Right ventricle myocardium inferior (tissue), 1 donor: ENCODE results near the gene PPL. TPM values are rescaled to one million over a fixed set of nuclear protein-coding genes. Genes with fewer than 3 reads are reported as not detected.

Experiments used
- ATAC-seq: fragments of 200-7000 bp; cut with Tn5 transposase; one replicate; pipeline ENCODE4 v1.9.1; 2020; ENCODE audit warnings: mild to moderate bottlenecking, moderate library complexity
- DNase-seq: peaks from one replicate; pipeline ENCODE4 v3.0.0; 2021; ENCODE audit errors: missing footprints
- intact Hi-C: fragments of 100-400 bp; cut with DNase I; formaldehyde crosslinking; loops from one replicate; pipeline ENCODE4 v1.11.0; 2022
- total RNA-seq: library from RNA; stranded (reverse); fragmentation: NEBNext Ultra II Directional; extraction: Animal tissue kit (Norgen Biotek cat#: 25700); gene quantifications from one replicate; pipeline ENCODE4 v1.2.1, GENCODE V29; 2021
- donor health status: DM: no; HTN: yes; CAD: no; lungs with severe emphysema.

The PPL gene
- total RNA-seq, 1 donor from 2014 or later, result 20.2 TPM

GRCh38 chr16:4855804-4856203, 81.1 kb downstream of the PPL start:
- DNase-seq (no peak), ATAC-seq (no peak)
- intact Hi-C loops, result loop anchor here (10.0 kb wide), 1 partner anchor 121 kb away; the partner anchor contains the start of genes ANKS3 and DNAAF8

GRCh38 chr16:4855371-4855770, 81.6 kb downstream of the PPL start:
- ATAC-seq, result no peak
- DNase-seq, result no peak
- intact Hi-C loops, result loop anchor here (10.0 kb wide), 1 partner anchor 121 kb away; the partner anchor contains the start of genes ANKS3 and DNAAF8

- DNase-seq (no peak), ATAC-seq (no peak)
- intact Hi-C loops, result loop anchor here (10.0 kb wide), 1 partner anchor 118 kb away; the partner anchor contains the start of genes ANKS3 and DNAAF8
These were observed 84.6 kb downstream of the PPL start for GRCh38 chr16:4852221-4852872.

- intact Hi-C loops, result loop anchor here (10.0 kb wide), 1 partner anchor 115 kb away; the partner anchor contains the start of genes ANKS3 and DNAAF8
- no peak for DNase-seq
- no peak for ATAC-seq
These were observed 86.7 kb downstream of the PPL start for GRCh38 chr16:4850211-4850610.

GRCh38 chr16:4847774-4848587, 89.0 kb downstream of the PPL start:
- intact Hi-C loops, result loop anchor here (2.0 to 5.0 kb wide), 3 partner anchors 17 to 109 kb away; partner anchors contain the start of genes ROGDI and SEC14L5
- peak; percentile 21 for ATAC-seq
- DNase-seq, result peak; percentile 80

GRCh38 chr16:4846901-4847773, 89.8 kb downstream of the PPL start, which contains the start of the genes GLYR1 and UBN1:
Gene GLYR1, minus strand, starts transcription at chr16:4847288. Its CDS starts 23 bp downstream, at chr16:4847265.
Gene UBN1, plus strand, starts transcription at chr16:4847481. Its CDS starts 5,437 bp downstream, at chr16:4852918.
- DNase-seq (peak; percentile 100), ATAC-seq (peak; percentile 98)
- intact Hi-C loops, result loop anchor here (2.0 to 5.0 kb wide), 3 partner anchors 16 to 110 kb away; partner anchors contain the start of genes ROGDI and SEC14L5

- intact Hi-C loops, result loop anchor here (2.0 to 5.0 kb wide), 3 partner anchors 16 to 111 kb away; partner anchors contain the start of genes ROGDI and SEC14L5
- DNase-seq (peak; percentile 78), ATAC-seq (peak; percentile 24)
These were observed 90.4 kb downstream of the PPL start for GRCh38 chr16:4846503-4846900.

GRCh38 chr16:4840984-4841383, 96.0 kb downstream of the PPL start:
- no peak for ATAC-seq
- DNase-seq, result no peak
- intact Hi-C loops, result no loop called here

- no peak for DNase-seq
- no peak for ATAC-seq
- intact Hi-C loops, result no loop called here
These were observed 97.0 kb downstream of the PPL start for GRCh38 chr16:4839942-4840341.

GRCh38 chr16:4837733-4838501, 99.0 kb downstream of the PPL start:
- intact Hi-C loops, result no loop called here
- DNase-seq (no peak), ATAC-seq (no peak)

GRCh38 chr16:4836727-4837126, 100.2 kb downstream of the PPL start:
- no peak for DNase-seq
- no peak for ATAC-seq
- intact Hi-C loops, result no loop called here

GRCh38 chr16:4833584-4833983, 103.4 kb downstream of the PPL start:
- ATAC-seq, result no peak
- no peak for DNase-seq
- intact Hi-C loops, result no loop called here

- intact Hi-C loops, result no loop called here
- no peak for DNase-seq
- no peak for ATAC-seq
These were observed 104.1 kb downstream of the PPL start for GRCh38 chr16:4832698-4833343.

Other genes with a start within 250 kb of the PPL start
- gene NUDT16L1, start 243.6 kb downstream of the PPL start, total RNA-seq, result 52.3 TPM
- gene ANKS3, start 202.9 kb downstream of the PPL start, total RNA-seq, result 9.1 TPM
- gene DNAAF8, start 202.6 kb downstream of the PPL start, total RNA-seq, result 1.5 TPM
- gene ZNF500, start 170.0 kb downstream of the PPL start, total RNA-seq, result 6.5 TPM
- not detected for gene SEPTIN12, start 148.8 kb downstream of the PPL start, total RNA-seq
- gene SMIM22, start 141.8 kb downstream of the PPL start, total RNA-seq, result not detected
- 102 TPM for gene ROGDI, start 134.5 kb downstream of the PPL start, total RNA-seq
- gene GLYR1, start 89.9 kb downstream of the PPL start, total RNA-seq, result 88.8 TPM
- gene UBN1, start 89.7 kb downstream of the PPL start, total RNA-seq, result 45.2 TPM
- 23.5 TPM for gene SEC14L5, start 21.2 kb upstream of the PPL start, total RNA-seq
- gene NAGPA, start 96.8 kb upstream of the PPL start, total RNA-seq, result 6.5 TPM
- gene C16orf89, start 128.8 kb upstream of the PPL start, total RNA-seq, result 3.5 TPM
- 7.7 TPM for gene ALG1, start 134.7 kb upstream of the PPL start, total RNA-seq
- gene EEF2KMT, start 160.6 kb upstream of the PPL start, total RNA-seq, result 5.7 TPM